ENCODE results near the gene BHLHA15.

GRCh38 chr7:98242342-98242741, 31.1 kb downstream of the BHLHA15 start:
- no peak for TF ChIP-seq CTCF (IDR thresholded peaks at IDR 0.05)
- no peak for TF ChIP-seq POLR2AphosphoS5 (IDR thresholded peaks at IDR 0.05; ENCODE audit: insufficient read depth in 1 of 2, low read depth in 1 of 2)
- TF ChIP-seq POLR2A (IDR thresholded peaks at IDR 0.05) = no peak

All from vagina (tissue), 2 donors.